HG03354 (cell line): ENCODE data around the gene ATP1B2.
A peak's percentile ranks its signal among the peaks of the same experiment; 100 is the strongest.

Experiments
- ATAC-seq: cut with Tn5 transposase; IDR thresholded peaks from one replicate; pipeline ENCODE4 v1.9.1; 2021; ENCODE audit warnings: mild to moderate bottlenecking; ENCODE audit not compliant: unreplicated experiment, poor library complexity, severe bottlenecking

The ATP1B2 gene

DNA sequence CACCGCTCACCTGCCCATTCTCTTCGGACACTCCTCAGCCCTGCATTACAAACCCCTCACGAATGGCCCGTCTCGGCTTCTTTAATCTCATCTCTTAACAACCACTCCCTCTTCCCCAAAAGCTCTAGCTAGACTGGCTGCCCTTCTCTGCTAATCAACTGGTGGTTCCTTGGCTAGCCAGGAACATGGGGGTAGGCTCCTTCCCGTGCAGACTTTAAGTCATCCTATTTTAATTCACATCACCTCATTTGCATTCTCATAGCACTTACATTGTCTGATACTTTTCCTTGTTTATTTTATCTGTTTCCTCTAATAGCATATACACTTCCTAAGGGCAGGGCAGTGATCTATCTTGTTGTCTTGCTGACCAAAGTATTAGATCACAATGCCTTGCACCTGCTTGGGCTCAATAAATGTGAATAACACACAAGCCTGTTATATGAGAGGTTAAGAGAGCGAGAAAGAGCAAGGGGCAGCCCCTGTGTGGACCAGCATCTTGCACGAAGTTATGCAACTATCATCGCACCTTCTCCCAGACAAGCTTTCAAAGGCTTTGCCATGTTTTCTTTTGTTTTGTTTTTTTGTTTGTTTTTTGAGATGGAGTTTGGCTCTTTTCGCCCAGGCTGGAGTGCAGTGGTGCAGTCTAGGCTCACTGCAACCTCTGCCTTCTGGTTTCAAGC, 26.8 kb downstream of the ATP1B2 start:
- no peak for ATAC-seq

DNA sequence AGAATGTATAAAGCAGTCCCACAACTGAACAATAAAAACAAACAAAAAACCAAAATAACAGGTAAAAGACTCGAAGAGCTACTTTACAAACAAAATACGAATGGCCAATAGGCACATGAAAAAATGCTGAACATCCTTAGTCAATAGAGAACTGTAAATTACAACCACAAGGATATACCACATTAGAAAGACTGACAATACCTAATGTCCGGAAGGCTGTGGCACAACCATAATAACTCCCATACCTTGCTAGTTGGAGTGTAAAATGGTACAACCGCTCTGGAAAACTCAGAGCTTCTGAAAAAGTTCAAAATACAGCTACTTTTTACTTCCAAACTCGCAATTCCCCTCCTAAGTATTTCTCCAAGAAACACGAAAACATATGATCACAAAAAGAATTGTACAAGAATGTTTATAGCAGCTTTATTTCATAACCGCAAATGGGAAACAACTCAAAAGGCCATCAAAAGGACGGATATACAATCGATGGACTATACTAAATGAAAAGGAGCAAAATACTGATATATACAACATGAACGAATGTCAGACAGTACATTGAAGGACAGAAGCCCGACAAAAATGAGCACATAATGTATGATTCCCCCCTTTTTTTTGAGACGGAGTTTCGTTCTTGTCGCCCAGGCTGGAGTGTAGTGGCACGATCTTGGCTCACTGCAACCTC, 34.3 kb downstream of the ATP1B2 start:
- ATAC-seq = no peak

DNA sequence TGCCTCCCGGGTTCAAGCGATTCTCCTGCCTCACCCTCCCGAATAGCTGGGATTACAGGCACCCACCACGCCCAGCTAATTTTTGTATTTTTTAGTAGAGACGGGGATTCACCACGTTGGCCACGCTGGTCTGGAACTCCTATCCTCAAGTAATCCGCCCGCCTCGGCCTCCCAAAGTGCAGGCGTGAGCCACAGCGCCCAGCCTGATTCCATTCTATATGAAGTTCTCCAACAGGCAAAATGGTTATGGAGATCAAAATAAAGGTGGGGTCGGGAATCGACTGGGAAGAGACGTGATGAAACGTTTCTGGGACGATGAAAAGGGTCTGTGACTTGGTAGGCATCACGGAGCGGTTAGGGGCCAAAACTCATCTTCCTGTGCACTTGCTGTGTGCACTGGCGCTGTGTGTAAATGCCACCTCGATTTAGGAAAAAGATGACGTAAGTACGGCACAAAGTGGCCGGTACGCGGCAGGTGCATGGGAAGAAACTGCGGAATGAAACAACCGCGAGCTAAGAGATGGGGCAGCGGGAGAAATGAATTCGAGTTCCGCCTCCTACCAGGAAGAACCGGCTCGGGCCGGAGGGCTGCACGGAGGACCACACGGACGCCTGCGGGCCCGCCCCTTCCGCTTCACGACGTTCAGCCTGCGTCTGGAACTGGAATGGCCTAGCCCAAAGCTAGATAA, 35.0 kb downstream of the ATP1B2 start:
- peak; percentile 64 for ATAC-seq

DNA sequence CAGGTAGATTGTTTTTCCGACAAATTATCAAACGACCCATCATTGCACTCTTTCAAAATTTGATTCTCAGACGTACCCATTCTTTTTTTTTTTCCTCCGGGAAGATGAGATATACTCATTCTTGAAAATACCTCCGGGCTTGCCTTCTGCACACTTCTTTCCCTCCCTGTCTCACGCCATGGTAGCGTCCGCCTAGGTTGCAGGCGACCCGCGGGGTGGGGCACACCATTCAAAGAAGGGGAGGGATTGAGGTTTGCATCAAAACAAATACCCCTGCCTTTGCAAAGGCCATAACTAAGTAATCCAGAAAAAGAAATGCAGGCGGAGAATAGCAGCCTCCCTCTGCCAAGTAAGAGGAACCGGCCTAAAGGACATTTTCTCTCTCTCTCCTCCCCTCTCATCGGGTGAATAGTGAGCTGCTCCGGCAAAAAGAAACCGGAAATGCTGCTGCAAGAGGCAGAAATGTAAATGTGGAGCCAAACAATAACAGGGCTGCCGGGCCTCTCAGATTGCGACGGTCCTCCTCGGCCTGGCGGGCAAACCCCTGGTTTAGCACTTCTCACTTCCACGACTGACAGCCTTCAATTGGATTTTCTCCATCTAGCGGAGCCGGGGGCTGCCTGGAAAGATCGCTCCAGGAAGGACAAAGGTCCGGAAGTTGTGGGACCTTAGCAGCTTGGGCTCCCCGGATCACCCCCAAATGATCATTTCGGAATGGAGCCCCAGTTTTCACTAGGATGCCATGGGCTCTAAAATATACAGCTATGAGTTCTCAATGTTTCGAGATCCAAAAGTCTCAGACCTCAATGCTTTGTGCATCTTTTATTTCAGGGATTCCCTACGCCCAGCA, 35.7 kb downstream of the ATP1B2 start:
- ATAC-seq = peak; percentile 51

DNA sequence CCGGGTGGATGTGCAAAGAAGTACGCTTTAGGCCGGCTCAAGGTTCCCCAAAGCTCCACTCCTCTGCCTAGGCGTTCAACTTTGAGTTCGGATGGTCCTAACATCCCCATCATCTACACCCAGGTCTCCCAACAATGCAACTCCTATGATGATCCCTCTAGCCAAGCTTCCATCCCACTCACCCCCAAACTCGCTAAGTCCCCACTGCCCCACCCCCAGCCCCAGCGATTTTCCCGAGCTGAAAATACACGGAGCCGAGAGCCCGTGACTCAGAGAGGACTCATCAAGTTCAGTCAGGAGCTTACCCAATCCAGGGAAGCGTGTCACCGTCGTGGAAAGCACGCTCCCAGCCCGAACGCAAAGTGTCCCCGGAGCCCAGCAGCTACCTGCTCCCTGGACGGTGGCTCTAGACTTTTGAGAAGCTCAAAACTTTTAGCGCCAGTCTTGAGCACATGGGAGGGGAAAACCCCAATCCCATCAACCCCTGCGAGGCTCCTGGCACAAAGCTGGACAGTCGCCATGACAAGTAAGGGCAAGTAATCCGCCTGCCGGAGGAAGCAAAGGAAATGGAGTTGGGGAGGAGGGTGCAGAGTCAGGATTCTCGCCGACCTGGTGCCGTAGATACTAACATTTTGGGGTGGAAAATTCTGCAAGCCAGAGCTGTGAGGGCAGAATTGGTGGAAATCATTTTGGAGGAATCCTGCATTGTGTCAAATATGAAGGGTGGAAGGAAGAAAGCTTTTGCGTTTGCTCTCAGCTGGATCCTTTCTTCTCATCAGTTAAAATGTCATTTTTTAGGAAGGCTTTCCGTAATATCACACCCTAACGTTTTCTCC, 36.6 kb downstream of the ATP1B2 start, which contains the start of gene TP53:
Gene TP53 (minus strand): TSS at position 419 of the 836 bp plus-strand sequence. CDS start 10,896 bp downstream, outside the sequence.
- ATAC-seq = no peak

DNA sequence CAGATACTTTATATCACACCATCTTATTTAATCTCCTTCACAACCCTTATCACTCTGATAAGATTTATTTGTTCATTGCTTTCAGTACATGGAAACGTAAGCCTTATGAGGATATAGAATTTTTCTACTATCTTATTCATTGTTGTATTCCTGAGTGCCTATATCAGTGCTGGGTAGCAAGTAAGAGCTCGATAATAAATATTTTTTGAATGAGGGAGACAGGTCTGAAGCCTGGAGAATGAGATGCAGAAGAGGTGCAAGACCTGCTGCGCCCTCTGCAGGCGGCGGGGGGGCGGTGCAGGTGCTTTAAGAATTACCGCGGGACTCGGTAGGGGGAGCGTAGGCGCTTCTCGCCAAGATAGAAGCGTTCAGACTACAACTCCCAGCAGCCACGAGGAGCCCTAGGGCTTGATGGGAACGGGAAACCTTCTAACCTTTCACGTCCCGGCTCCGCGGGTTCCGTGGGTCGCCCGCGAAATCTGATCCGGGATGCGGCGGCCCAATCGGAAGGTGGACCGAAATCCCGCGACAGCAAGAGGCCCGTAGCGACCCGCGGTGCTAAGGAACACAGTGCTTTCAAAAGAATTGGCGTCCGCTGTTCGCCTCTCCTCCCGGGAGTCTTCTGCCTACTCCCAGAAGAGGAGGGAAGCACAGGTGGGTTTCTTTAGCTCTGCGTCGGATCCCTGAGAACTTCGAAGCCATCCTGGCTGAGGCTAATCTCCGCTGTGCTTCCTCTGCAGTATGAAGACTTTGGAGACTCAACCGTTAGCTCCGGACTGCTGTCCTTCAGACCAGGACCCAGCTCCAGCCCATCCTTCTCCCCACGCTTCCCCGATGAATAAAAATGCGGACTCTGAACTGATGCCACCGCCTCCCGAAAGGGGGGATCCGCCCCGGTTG, 37.4 kb downstream of the ATP1B2 start, which contains the start of gene WRAP53:
Gene WRAP53 (plus strand): TSS at position 570 of the 900 bp plus-strand sequence. CDS start 172 bp downstream, at position 742.
- peak; percentile 79 for ATAC-seq

GRCh38 chr17:7688808-7689316, 38.1 kb downstream of the ATP1B2 start:
- ATAC-seq = no peak

DNA sequence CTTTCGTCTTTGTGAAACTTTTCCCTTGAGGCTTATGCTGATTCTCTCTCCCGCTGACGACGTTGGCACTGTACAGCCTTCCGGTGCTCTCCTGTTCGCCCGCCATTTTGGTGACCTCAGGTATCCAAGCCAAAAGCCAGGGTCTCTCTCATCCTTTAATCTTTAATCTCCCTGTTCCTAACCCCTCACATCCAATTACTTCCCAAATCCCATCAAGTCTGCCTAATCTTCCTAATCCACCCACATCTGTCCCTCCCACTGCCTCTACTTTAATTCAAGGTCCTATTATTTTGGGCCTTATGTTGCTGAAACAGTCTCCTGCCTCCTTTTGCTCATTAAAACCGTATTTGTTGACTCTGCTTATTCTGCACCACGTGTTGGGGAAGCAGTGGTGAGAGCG, 44.9 kb downstream of the ATP1B2 start:
- no peak for ATAC-seq

DNA sequence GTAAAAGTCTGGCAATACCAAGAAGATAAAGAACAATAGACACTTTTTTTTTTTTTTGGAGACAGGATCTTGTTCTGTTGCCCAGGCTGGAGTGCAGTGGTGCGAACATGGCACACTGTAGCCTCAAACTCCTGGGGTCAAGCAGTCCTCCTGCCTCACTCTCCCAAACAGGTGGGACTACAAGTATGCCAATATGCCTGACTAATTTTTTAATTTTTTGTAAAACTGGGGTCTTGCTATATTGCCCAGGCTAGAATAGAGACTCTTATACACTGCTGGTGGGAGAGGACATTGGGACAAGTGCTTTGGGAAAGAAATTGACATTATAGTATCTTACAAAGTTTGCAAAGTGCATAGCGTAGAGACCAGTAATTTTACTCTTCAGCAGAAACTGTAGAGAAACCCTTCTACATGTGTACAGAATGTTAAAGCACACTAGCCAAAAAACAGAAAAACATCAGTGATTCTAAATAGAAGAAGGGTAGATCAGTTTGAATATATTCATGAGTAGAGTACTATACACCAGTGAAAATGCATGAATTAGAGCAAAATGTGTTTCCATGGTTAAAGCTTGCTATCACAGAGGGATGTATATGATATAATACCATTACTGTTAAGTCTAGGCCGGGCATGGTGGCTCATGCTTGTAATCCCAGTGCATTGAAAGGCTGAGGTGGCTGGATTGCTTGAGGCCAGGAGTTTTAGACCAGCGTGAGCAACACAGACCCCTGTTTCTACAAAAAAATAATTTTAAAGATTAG, 47.3 kb downstream of the ATP1B2 start:
- ATAC-seq = no peak

DNA sequence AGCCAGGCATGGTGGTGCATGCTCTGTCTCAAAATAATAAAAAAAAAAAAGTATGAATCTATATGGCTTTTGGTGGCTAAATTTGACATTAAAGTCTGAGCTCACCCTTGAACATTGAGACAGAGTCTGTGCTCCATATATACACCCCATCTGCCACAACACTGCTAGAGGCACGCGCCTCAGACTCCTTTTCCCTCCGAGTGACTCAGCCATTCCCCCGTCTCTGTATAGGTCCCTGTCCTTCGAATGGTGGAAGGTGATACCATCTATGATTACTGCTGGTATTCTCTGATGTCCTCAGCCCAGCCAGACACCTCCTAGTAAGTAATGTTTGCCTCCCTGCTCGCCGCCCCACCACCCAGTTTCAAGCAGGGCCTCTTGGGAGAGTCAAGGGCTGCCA, 49.8 kb downstream of the ATP1B2 start:
- ATAC-seq = no peak

DNA sequence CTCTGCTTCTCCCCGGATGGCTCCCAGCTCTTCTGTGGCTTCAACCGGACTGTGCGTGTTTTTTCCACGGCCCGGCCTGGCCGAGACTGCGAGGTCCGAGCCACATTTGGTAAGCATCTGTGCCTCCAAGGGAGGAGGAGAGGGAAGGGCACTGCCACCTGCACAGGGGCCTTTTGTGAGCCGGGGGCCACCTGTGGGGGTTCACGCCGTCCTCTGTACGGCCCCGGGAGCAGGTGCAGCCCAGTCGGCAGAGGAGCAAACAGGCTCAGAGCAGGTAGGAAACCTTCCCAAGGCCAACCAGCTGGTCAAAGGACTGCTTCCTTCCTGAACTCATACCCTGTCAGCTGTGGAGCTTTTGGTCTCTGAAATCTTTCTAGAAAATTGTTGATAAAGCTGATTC, 51.0 kb downstream of the ATP1B2 start:
- ATAC-seq = no peak

DNA sequence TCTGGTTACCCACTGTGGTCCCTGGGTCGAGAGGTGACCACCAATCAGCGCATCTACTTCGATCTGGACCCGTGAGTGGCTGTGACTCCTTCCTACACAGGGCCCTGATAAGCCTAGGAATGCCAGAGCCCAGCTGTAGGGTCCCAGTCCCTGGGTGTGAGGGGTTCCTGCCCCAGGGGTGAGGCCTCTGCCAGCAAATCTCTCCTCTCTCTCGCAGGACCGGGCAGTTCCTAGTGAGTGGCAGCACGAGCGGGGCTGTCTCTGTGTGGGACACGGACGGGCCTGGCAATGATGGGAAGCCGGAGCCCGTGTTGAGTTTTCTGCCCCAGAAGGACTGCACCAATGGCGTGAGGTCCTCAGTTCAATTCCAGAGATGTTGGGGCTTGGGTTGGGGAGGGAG, 52.0 kb downstream of the ATP1B2 start:
- ATAC-seq = no peak

GRCh38 chr17:7703584-7704479, 53.1 kb downstream of the ATP1B2 start:
- no peak for ATAC-seq

GRCh38 chr17:7704601-7705268, 54.0 kb downstream of the ATP1B2 start, which contains the start of gene EFNB3:
Gene EFNB3 (plus strand): TSS chr17:7705202. CDS start chr17:7705599, 397 bp downstream.
- no peak for ATAC-seq
